Hematopoietic multipotent progenitor cell (in vitro differentiated cells): ENCODE measurements around the gene RAB1A. TPM values are rescaled to one million over a fixed set of nuclear protein-coding genes. Genes with fewer than 3 reads are reported as not detected.
"Not testable (repeated sequence)": the region's sequence is repeated elsewhere in the genome, so short reads cannot be mapped to it uniquely, and the experiment has no call there.

Source experiments
- DNase-seq, 3 donors: peaks; one replicate each; pipeline ENCODE4 v3.0.0-alpha.2; 2011 to 2015; ENCODE audit warnings: low read depth in 2 of 3, low spot score in 2 of 3
- total RNA-seq: library from RNA; depleted of rRNA; stranded (reverse); fragments of >200 nt; gene quantifications from one replicate; pipeline ENCODE4 v1.2.3, GENCODE V29; 2012

Gene RAB1A
- total RNA-seq: 26.1 TPM

GRCh38 chr2:65129826-65130663 lies at the start of gene RAB1A:
RAB1A (minus strand) TSS chr2:65130106; CDS start chr2:65129915, 191 bp downstream.
- peak; percentile 96 to 100 (median 100) for DNase-seq

DNA sequence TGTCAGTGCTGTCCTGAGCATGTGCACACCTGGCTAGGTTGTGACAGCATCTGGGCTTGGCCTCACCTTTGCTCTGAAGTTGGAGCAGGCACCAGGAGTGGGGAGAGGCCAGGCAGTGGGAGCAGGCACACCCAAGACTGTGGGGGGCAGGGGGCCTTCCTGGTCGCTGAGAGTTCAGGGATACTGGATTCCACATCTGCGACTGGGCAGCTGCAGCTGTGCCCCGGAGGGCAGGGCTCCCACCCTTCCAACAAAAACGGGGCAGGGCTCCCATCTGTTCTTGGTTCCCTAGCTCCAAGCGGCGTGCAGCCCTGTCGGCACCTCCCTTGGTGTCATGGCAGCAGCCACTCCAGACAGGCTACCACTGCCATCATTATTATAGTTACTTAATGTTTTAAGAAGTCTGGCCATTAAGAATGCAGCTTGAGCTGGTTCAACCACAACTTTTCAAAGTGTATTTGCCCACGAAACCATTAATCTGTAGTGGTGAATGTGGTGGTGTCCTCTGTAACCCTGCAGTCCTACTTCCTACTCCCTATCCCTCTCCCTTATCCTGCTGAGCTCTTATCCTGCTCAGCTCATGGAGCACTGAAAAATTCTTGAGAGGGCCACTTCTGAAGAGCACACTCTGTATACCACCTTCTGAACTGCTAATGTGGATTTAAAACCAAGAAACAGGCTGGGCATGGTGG lies 48.0 kb upstream of the RAB1A start:
- no peak for DNase-seq

- DNase-seq: no peak
Observed at GRCh38 chr2:65175894-65176530, 46.1 kb upstream of the RAB1A start.

GRCh38 chr2:65174031-65174430 lies 44.1 kb upstream of the RAB1A start:
- DNase-seq: not testable (repeated sequence)

DNA sequence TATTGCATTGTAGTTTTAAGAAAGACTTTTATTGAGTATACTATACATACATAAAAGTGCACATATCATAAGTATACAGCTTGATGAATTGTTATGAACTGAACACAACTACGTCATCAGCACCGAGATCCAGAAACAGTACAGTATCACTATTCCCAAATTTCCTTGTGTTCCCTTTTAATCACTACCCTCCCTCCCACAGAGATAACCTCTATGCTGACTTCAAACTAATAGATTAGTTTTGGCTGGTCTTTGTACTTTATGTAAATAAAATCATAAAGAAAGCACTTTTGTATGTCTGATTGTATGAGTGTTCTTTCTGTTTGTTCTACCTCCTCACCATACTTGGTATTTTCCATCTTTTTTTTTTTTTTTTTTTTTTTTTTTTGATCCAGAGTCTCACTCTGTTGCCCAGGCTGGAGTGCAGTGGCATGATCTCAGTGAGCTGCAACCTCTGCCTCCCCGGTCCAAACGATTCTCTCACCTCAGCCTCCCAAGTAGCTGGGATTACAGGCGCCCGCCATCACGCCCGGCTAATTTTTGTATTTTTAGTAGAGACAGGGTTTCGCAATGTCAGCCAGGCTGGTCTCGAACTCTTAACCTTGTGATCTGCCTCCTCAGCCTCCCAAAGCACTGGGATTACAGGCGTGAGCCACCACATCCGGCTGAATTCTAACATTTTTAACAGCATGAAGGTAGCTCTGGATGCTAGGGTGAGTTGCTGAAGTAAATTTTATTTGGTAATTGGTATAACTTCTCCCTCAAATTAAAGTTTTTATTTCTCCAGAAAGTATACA lies 43.3 kb upstream of the RAB1A start:
- no peak for DNase-seq

DNA sequence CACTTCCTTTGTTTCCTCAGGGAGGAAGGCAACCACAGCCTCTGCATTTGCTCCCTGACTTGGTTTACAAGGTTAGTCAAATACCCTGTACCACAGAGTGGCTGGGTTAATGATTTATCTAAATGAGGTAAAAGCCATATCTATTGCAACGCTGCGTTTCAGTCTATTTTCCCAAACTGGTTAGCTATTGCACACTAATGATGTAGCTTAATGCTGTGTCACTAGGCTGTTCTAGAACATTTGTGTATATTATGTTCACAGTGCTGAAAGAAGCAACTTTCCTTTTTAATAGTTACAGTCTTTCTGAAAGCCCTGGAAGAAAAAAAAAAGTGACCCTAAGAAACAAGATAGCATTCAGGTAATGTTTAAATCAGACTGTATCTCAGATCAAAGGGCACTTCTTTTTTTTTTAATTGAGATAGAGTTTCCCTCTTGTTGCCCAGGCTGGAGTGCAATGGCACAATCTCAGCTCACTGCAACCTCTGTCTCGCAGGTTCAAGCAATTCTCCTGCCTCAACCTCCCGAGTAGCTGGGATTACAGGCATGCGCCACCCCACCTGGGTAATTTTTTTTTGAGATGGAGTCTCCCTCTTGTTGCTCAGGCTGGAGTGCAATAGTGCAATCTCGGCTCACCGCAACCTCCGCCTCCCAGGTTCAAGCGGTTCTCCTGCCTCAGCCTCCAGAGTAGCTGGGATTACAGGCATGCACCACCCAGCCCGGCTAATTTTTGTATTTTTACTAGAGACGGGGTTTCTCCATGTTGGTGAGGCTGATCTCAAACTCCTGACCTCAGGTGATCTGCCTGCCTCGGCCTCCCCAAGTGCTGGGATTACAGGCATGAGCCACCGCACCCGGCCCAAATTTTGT lies 40.9 kb upstream of the RAB1A start:
- DNase-seq: not testable (repeated sequence)

DNA sequence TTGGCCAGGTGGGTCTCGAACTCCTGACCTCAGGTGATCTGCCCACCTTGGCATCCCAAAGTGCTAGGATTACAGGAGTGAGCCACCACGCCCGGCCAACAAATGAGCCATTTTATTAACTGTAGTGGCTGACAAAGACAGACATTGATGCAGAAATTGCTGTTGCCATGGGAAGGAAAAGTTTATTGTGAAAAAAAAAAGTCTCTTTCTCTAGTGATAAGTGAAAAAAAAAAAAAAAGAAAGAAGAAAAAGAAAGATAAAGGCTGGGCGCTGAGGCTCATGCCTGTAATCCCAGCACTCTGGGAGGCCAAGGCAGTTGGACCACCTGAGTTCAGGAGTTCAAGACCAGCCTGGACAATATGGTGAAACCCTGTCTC lies 39.8 kb upstream of the RAB1A start:
- DNase-seq: no peak

- DNase-seq: peak in 2 of 3 donors; percentile 60 to 78
Observed at GRCh38 chr2:65165558-65165957, 35.7 kb upstream of the RAB1A start.

DNA sequence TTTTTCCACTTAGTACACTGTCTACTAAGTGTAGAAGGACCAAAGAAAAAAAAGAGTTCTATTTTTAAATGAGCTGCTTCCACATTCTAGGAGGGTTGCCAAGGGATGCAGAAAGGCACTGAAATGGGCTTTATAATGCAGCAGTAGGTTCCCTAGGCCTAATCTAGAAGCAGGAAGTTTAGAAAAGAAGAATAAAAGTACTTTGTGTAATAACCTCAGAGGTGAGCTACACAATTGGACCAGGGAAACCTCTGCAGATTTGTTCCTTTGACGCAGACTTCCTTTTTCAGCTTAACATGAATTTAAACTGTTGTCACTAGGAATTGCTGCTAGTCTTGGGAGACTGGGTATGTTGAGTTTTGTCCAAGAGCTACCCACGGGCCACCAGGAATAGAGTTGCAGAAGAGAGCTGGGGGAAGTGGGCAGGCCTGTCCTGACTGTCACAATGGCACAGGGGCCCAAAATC lies 34.6 kb upstream of the RAB1A start:
- peak in 1 of 3 donors; percentile 45 for DNase-seq

DNA sequence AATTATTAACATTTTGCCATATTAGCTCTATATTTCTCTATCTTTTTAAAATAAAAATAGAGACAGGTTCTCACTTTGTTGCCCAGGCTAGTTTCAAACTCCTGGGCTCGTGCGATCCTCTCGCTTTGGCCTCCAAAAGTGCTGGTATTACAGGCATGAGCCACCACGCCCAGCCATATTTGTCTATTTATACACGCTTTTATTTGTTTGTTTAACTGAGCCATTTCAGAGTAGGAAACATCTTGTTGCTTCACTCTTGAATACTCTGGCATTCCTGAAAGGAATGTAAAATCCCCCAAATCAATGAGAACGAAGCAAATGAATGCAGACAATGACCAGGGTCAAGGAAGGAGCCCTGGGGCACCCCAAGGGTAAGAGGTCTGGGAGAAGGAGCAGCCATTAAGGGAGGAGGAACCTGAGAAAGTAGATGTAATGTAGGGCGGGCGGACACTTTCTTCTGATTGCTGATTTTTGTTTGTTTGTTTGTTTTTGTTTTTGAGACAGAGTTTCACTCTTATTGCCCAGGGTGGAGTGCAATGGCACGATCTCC lies 31.7 kb upstream of the RAB1A start:
- DNase-seq: no peak

- peak in 1 of 3 donors; percentile 73 for DNase-seq
Observed at GRCh38 chr2:65159906-65160305, 30.0 kb upstream of the RAB1A start.

- no peak for DNase-seq
Observed at GRCh38 chr2:65159261-65159660, 29.4 kb upstream of the RAB1A start.

DNA sequence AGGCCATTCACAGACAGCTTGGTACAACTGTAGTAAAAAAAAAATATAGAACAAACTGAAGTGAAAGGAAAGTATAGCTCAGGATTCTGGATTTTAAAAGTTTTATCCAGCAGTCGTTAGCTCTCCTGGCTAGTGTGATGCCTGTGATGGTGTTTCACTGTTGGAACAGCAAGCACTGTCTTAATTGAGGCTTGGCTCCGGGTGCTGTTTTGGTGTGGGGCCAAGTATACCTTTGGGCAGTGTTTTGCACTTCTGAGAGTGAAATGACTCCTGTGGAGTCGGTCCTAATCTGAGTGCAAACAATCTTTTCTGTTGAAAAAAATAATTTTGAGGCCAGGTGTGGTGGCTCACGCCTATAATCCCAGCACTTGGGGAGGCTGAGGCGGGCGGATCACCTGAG lies 28.7 kb upstream of the RAB1A start:
- no peak for DNase-seq

- not testable (repeated sequence) for DNase-seq
Observed at GRCh38 chr2:65157856-65158255, 27.9 kb upstream of the RAB1A start.

- DNase-seq: no peak
Observed at GRCh38 chr2:65156041-65156440, 26.1 kb upstream of the RAB1A start.

DNA sequence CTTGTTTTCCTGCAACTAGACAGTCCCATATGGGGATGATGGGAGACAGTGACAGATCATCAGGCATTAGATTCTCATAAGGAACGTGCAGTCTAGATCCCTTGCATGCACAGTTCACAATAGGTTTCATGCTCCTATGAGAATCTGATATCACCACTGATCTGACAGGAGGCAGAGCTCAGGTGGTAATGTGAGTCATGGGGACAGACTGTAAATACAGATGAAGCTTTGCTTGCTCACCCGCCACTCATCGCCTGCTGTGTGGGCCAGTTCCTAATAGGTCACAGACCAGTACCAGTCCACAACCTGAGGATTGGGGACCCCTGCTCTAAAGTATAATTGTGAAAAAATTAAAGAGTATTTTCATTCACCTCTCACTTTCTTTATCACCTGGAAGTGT lies 23.6 kb upstream of the RAB1A start:
- DNase-seq: no peak

DNA sequence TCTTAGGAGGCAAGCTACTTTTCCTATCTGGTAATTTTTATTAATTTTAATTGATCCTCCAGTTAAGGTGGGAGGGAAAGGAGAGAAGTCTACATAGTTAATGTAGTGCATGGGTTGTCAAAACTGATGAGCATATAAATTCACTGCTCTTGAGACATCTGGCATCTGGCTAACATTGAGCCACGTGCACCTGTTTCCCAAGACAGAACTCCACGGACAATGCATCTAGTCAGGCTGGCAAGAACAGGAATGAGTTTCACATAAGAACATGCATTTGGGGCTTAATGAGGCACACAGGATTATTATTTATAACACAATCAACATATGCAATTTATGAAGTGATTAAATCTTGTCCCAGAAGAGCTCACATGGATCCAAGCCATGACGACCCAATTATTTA lies 16.2 kb upstream of the RAB1A start:
- no peak for DNase-seq

GRCh38 chr2:65144571-65144970 lies 14.7 kb upstream of the RAB1A start:
- no peak for DNase-seq

GRCh38 chr2:65142515-65142914 lies 12.6 kb upstream of the RAB1A start:
- DNase-seq: peak in 1 of 3 donors; percentile 42
